CD14-positive monocyte (primary cell): ENCODE data around the gene DIS3L2. TPM values are rescaled to one million over a fixed set of nuclear protein-coding genes. Genes with fewer than 3 reads are reported as not detected.

Experiments
- DNase-seq, 3 donors: peaks; one replicate each; pipeline ENCODE4 v3.0.0-alpha.2; 2011 to 2022
- H2AFZ ChIP-seq: 2 replicates; pipeline ENCODE4 v1.6.0; 2012; ENCODE audit warnings: mild to moderate bottlenecking, low read depth, low read length, inconsistent platforms; ENCODE audit not compliant: insufficient read depth, poor library complexity, severe bottlenecking
- H3K27ac ChIP-seq, 2 donors: 1 replicate in 1 of 2; 2 replicates in 1 of 2; pipeline ENCODE4 v1.5.1; 2012 to 2013; ENCODE audit warnings: low read length in 2 of 2, control low read depth in 1 of 2, inconsistent platforms in 1 of 2, low read depth in 1 of 2, mild to moderate bottlenecking in 1 of 2
- H3K27me3 ChIP-seq, 2 donors: one replicate each; pipeline versions ENCODE4 v1.6.0 to v1.6.1; 2011 to 2013; ENCODE audit warnings: low read length in 2 of 2; ENCODE audit not compliant: control insufficient read depth in 2 of 2, insufficient read depth in 2 of 2
- H3K36me3 ChIP-seq, 2 donors: replicated peaks in 1 of 2; 1 replicate in 1 of 2; 2 replicates in 1 of 2; pipeline versions ENCODE4 v1.5.1 to v1.6.1; 2012 to 2013; ENCODE audit warnings: low read length in 2 of 2, control low read depth in 1 of 2, inconsistent platforms in 1 of 2, mild to moderate bottlenecking in 1 of 2; ENCODE audit not compliant: insufficient read depth in 2 of 2, control insufficient read depth in 1 of 2
- H3K4me1 ChIP-seq, 2 donors: 1 replicate in 1 of 2; 2 replicates in 1 of 2; pipeline versions ENCODE4 v1.5.1 to v1.6.1; 2012 to 2013; ENCODE audit warnings: low read length in 2 of 2, control low read depth in 1 of 2, inconsistent platforms in 1 of 2, mild to moderate bottlenecking in 1 of 2, moderate library complexity in 1 of 2; ENCODE audit not compliant: insufficient read depth in 2 of 2, control insufficient read depth in 1 of 2
- H3K4me2 ChIP-seq: replicated peaks from 2 replicates; pipeline ENCODE3; 2012; ENCODE audit warnings: low read length, moderate library complexity, mild to moderate bottlenecking; ENCODE audit not compliant: poor library complexity, severe bottlenecking; ENCODE audit errors: extremely low read depth
- H3K4me3 ChIP-seq, 3 experiments: fragments of 200-600 bp in 1 of 3; sonication (generic) in 1 of 3; replicated peaks in 1 of 3; 1 replicate in 2 of 3; 2 replicates in 1 of 3; pipeline ENCODE4 v1.5.1; 2011 to 2013; ENCODE audit warnings: low read length in 3 of 3, mild to moderate bottlenecking in 3 of 3, control low read depth in 2 of 3, low read depth in 2 of 3, inconsistent platforms in 1 of 3, moderate library complexity in 1 of 3
- H3K79me2 ChIP-seq: 2 replicates; pipeline ENCODE4 v1.6.0; 2012; ENCODE audit warnings: mild to moderate bottlenecking, control low read depth, inconsistent platforms, low read length, moderate library complexity; ENCODE audit not compliant: insufficient read depth
- H3K9ac ChIP-seq: 2 replicates; pipeline ENCODE4 v1.6.0; 2017; ENCODE audit warnings: low read length, mild to moderate bottlenecking; ENCODE audit not compliant: insufficient read depth, poor library complexity, severe bottlenecking
- H3K9me3 ChIP-seq, 2 donors: replicated peaks in 1 of 2; 1 replicate in 1 of 2; 2 replicates in 1 of 2; pipeline versions ENCODE4 v1.5.1 to v1.6.1; 2012 to 2013; ENCODE audit warnings: low read length in 2 of 2, control low read depth in 1 of 2; ENCODE audit not compliant: control insufficient read depth in 1 of 2, insufficient read depth in 1 of 2
- H4K20me1 ChIP-seq: 2 replicates; pipeline ENCODE4 v1.6.0; 2012; ENCODE audit warnings: mild to moderate bottlenecking, low read length, control low read depth, moderate library complexity; ENCODE audit not compliant: insufficient read depth
- H3K27ac Mint-ChIP-seq, 7 donors: one replicate each; pipeline ENCODE4 v1.8.0; 2020; ENCODE audit warnings: mild to moderate bottlenecking in 7 of 7, mixed read lengths in 7 of 7, moderate library complexity in 6 of 7, inconsistent platforms in 2 of 7
- H3K27me3 Mint-ChIP-seq, 3 donors: one replicate each; pipeline ENCODE4 v1.8.0; 2021 to 2022; ENCODE audit warnings: low read depth in 3 of 3, mild to moderate bottlenecking in 3 of 3, mixed read lengths in 3 of 3, moderate library complexity in 3 of 3, inconsistent platforms in 1 of 3
- H3K36me3 Mint-ChIP-seq, 2 donors: one replicate each; pipeline ENCODE4 v1.8.0; 2020; ENCODE audit warnings: mixed read lengths in 2 of 2, inconsistent platforms in 1 of 2, mild to moderate bottlenecking in 1 of 2
- H3K4me1 Mint-ChIP-seq: one replicate; pipeline ENCODE4 v1.8.0; 2020; ENCODE audit warnings: mild to moderate bottlenecking, mixed read lengths
- H3K4me3 Mint-ChIP-seq, 2 donors: one replicate each; pipeline ENCODE4 v1.8.0; 2020; ENCODE audit warnings: mild to moderate bottlenecking in 2 of 2, mixed read lengths in 2 of 2, moderate library complexity in 1 of 2
- H3K9me3 Mint-ChIP-seq, 7 donors: one replicate each; pipeline ENCODE4 v1.8.0; 2020 to 2022; ENCODE audit warnings: mixed read lengths in 7 of 7, mild to moderate bottlenecking in 6 of 7, moderate library complexity in 6 of 7, inconsistent platforms in 2 of 7
- CTCF ChIP-seq: fragments of 200-600 bp; IDR thresholded peaks from one replicate; pipeline ENCODE4 v1.8.0; 2022; ENCODE audit warnings: antibody characterized with exemption, mild to moderate bottlenecking
- WGBS: methylation state at CpG from one replicate; pipeline ENCODE4 v1.1.5; 2013; ENCODE audit warnings: missing lambda C conversion rate; ENCODE audit not compliant: insufficient coverage; 5-methylcytosine and 5-hydroxymethylcytosine counted together
- intact Hi-C, 2 donors: fragments of 100-400 bp; cut with micrococcal nuclease; formaldehyde crosslinking; loops; one replicate each; pipeline versions ENCODE4 v1.15.0 to v1.15.1; 2023
- polyA plus RNA-seq, 3 donors: library from polyadenylated mRNA; depleted of rRNA in 1 of 3; unstranded in 2 of 3; stranded (reverse) in 1 of 3; fragments of 300-500 nt in 2 of 3; fragments of >200 nt in 1 of 3; fragmentation: Illumina TruSeq in 2 of 3; gene quantifications; 1 replicate in 2 of 3; 2 replicates in 1 of 3; pipeline ENCODE4 v1.2.3, GENCODE V29; 2012 to 2021

DIS3L2 gene
- polyA plus RNA-seq, 3 donors: 6.0 to 21.7 (median 6.4) TPM

DNA sequence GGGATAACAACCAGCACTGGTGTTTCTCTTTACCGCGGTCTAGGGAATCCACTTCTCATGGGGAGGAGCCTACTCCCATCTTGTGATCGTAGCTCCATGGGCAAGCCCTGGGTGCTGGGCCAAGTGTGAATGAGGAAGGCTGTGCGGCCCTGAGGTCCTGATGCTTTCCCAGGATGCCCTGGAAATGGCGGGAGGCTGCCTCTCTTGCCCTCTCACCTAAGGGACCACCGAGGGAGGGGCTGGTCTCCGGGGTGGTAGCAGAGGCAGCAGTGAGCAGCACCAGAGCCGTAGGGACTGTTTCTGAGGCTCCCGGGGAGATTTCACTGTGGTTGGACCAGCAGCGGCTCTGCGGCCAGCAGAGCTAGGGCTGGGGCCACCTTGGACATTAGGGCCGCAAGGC lies 19.8 kb upstream of the DIS3L2 start:
- H3K27me3 Mint-ChIP-seq: peaks cover 1 to 3% (median 2%) of the 10 kb centered on the region in 3 donors
- intact Hi-C loops: no loop called here
- no peaks in the 10 kb centered on the region for H3K9me3 ChIP-seq
- no peak overlapping the region for H3K27ac Mint-ChIP-seq
- TF ChIP-seq CTCF: no peak
- no peaks in the 10 kb centered on the region for H3K27me3 ChIP-seq
- WGBS: 99% methylated on average over 11 of the region's 12 CpGs
- peaks cover 0 to 2% (median 0%) of the 10 kb centered on the region in 7 donors for H3K9me3 Mint-ChIP-seq
- no peaks in the 10 kb centered on the region for H3K79me2 ChIP-seq
- H3K4me3 ChIP-seq: no peak overlapping the region
- H3K36me3 Mint-ChIP-seq: no peaks in the 10 kb centered on the region
- no peak overlapping the region for H3K27ac ChIP-seq
- no peaks in the 10 kb centered on the region for H4K20me1 ChIP-seq
- H3K4me1 Mint-ChIP-seq: no peaks in the 10 kb centered on the region
- no peak for DNase-seq
- no peaks in the 10 kb centered on the region for H3K36me3 ChIP-seq
- H2AFZ ChIP-seq: no peak overlapping the region
- H3K9ac ChIP-seq: no peak overlapping the region
- H3K4me3 Mint-ChIP-seq: no peak overlapping the region
- no peaks in the 10 kb centered on the region for H3K4me1 ChIP-seq
- H3K4me2 ChIP-seq: no peak overlapping the region

GRCh38 chr2:231942180-231942579 lies 19.3 kb upstream of the DIS3L2 start:
- Mint-ChIP-seq H3K4me1 (no peaks in the 10 kb centered on the region), H3K36me3 (no peaks in the 10 kb centered on the region), H3K9me3 (peaks cover 0 to 2% (median 0%) of the 10 kb centered on the region in 7 donors), H3K27me3 (peaks cover 1 to 2% (median 2%) of the 10 kb centered on the region in 3 donors), H3K4me3 (no peak overlapping the region), H3K27ac (no peak overlapping the region)
- H3K27ac ChIP-seq: no peak overlapping the region
- H3K36me3 ChIP-seq: no peaks in the 10 kb centered on the region
- no peaks in the 10 kb centered on the region for H3K4me1 ChIP-seq
- H3K9me3 ChIP-seq: no peaks in the 10 kb centered on the region
- TF ChIP-seq CTCF: no peak
- no peaks in the 10 kb centered on the region for H4K20me1 ChIP-seq
- H3K4me2 ChIP-seq: no peak overlapping the region
- no peaks in the 10 kb centered on the region for H3K27me3 ChIP-seq
- intact Hi-C loops: no loop called here
- no peak overlapping the region for H3K4me3 ChIP-seq
- H2AFZ ChIP-seq: no peak overlapping the region
- H3K79me2 ChIP-seq: no peaks in the 10 kb centered on the region
- no peak overlapping the region for H3K9ac ChIP-seq
- no peak for DNase-seq
- no CpG with 5 or more reads among the region's 6 CpGs for WGBS
